NCI-H187 treated with DMSO at 0.1 percent for 48 hours (cell line): ENCODE measurements around the gene CTXN1.
"Not testable (repeated sequence)": the region's sequence is repeated elsewhere in the genome, so short reads cannot be mapped to it uniquely, and the experiment has no call there.

Experiments used
- DNase-seq: peaks from one replicate; lab custom pipeline; 2025; lab: John Stamatoyannopoulos, UW

The CTXN1 gene

DNA sequence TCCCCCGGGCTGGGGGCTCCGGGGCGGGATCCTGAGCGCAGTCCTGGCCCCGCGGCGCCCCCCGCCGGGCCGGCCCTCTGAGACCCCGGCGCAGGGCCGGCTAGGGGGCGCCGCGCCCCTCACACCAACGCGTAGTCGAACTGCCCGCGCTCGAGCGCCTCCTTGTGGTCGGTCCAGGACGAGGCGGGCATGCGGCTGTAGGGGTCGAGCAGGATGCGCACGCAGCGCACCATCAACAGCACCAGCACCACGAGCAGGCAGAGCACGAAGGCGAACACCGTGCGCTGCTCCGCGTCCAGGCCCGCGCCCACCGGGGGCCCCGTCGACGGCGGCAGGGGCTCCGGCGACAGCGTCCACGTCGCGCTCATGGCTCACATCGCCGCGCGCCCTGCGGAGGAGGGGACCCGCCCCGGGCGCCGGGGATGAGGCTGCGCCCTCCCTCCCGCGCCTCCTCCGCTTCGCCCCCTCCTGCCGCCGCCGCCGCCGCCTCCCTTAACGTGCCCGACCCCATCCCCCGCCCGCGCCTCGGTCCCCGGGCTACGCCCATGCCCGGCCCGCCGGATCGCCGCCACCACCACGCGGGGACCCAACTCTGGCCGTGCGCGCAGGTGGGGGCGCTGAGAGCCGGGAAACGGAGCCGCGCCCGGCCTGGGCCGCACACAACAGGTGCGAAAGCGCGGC is 624 bp downstream of the CTXN1 start:
- DNase-seq = no peak

- DNase-seq = no peak
Measured at GRCh38 chr19:7924651-7925170, 1.2 kb downstream of the CTXN1 start.

DNA sequence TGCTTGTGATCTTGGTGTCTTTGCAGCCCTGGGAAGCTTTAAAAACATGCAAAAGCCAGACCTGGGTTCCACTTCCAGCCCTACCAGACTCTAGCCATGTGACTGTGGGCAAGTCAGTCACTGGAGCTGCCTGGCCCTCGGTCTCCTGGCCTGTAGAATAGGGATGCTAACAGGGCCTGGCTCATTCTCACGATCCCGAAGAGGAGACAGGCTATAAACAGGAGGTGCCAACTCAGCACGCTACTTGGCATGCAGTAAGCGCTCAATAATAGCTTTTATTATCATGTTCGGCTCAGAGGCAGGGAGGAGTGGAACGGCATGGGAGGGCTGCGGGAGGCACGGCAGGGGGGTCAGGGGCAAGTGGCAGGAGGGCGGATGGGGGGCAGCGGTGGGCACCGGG is 1.7 kb downstream of the CTXN1 start:
- DNase-seq = no peak

GRCh38 chr19:7923295-7924191 is 2.4 kb downstream of the CTXN1 start:
- DNase-seq = no peak

GRCh38 chr19:7922836-7923195 is 3.1 kb downstream of the CTXN1 start:
- no peak for DNase-seq

GRCh38 chr19:7921967-7922835 is 3.7 kb downstream of the CTXN1 start:
- DNase-seq = no peak

- DNase-seq = no peak
Measured at GRCh38 chr19:7921302-7921966, 4.5 kb downstream of the CTXN1 start.

DNA sequence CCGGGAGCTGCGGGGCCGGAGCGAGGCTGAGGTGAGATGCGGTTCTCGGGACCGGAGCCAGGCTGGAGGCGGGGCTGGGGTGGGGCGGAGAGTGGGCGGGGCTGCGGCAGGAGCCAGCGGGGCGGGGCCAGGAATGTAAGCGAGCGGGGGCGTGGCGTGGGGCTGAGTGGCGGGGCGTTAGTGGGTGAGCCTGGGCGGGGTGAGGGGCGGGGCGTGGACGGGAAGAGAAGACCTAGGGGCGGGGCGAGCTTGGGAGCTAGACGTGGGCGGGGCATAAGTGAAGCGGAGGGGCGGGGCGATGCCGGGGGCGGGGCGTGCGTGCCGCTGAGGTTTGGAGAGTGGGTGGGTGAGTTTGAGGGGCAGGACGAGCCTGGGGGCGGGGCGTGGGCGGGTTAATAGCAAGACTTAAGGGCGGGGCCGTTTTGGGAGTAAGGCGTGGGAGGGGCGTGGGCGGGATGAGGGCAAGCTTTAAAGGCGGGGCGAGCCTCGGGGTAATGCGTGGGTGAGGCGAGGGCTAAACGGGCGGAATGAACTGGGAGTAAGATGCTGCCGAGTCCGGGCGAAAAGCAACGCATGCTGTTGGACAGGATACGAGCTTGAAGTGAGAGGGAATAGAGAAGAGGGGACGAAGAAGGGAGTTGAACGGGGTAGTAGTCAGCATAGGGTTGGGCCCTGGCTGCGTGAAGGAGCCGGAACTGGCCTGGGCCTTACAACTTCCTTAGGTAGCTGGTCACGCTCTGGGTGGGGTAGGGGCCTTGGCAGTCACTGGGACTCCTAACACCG is 5.2 kb downstream of the CTXN1 start:
- peak; percentile 66 for DNase-seq

DNA sequence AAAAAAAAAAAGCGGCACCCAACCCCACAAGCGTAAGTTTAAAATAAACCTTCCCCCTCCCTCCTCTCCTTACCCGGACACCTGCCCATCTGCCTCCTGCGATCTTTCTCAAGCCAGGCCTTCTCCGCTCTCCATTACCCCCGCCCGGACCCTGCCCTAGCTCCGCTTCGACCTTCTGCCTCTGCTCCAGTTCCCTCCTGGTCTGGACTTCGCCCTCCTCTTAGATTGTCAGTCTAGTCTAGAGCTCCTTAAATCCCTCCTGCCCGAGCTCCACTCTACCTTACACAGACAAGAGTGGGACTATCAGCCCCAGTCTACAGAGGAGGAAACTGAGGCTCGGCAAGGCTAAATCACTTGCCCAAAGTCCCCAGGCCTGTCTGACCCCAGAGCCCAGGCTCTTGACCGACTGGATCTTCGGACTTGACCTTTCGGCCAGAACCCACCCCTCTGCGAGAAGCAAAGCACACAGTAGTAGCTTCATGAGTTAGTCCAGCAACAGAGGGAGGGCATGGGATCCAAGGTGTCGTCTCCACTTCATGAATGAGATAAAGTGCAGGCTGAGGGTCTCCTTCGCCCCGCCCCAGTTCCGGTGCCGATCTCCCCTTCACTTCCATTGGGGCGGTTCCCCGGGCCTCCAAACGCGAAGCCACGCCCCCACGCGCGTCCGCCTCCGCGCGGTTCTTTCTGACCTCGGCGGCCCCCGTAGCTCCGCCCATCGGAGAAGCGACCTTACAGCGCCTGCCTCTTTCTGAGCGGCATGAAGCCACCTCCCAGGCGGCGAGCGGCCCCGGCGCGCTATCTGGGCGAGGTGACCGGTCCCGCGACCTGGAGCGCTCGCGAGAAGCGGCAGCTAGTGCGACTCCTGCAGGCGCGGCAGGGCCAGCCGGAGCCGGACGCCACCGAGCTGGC is 6.1 kb downstream of the CTXN1 start, which contains the start of gene SNAPC2:
Gene SNAPC2 (plus strand): TSS at position 729 of the 909 bp plus-strand sequence. CDS start 29 bp downstream, at position 758.
- peak; percentile 22 for DNase-seq

DNA sequence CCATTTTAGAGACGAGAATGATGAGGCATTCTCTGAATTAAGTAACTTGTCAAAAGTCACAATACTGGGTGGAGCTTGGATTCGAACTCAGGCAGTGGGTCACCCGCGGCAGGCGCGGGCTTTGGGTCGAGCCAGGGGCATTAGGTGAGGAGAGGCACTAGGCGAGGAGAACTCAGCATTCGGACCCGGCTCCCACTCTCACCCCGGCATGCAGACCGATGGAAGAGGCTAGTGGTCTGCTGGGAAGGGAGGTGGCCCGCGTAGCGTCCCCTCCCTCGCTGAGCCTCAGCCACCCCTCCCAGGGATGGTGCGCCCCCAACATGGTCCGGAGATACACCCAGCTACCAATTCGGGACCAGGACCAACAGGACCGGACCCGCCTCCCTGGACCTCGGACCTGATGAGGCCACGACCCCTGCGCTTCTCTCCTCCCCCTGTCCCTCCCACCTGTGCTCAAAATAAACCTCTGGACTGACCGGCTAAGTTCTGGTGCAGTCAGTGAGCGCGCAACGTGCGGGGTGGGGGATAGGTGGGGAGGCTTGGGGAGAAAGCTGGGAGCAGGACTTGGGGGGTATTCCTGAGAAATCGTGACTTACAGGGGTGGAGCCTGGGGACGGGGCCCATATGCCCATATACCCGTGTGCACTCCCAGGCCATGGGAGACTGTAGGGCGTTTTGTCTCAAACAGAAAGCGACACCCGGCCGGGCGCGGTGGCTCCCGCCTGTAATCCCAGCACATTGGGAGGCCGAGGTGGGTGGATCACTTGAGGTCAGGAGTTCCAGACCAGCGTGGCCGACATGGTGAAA is 7.1 kb downstream of the CTXN1 start:
- no peak for DNase-seq

DNA sequence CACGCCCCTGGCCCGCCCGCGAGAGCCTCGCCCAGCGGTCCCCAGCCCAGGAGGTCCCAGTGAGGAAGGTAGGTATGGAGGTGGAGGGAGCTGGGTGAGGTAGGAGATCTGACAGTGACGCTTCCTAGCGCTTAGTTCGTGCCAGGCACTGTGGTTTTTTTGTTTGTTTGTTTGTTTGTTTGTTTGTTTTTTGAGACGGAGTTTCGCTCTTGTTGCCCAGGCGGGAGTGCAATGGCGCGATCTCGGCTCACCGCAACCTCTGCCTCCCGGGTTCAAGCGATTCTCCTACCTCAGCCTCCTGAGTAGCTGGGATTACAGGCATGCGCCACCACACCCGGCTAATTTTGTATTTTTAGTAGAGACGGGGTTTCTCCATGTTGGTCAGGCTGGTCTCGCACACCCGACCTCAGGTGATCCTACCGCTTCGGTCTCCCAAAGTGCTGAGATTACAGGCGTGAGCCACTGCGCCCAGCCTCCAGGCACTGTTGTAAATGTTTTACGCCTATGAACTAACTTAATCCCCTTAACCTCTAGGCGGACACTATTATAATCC is 7.8 kb downstream of the CTXN1 start:
- not testable (repeated sequence) for DNase-seq

DNA sequence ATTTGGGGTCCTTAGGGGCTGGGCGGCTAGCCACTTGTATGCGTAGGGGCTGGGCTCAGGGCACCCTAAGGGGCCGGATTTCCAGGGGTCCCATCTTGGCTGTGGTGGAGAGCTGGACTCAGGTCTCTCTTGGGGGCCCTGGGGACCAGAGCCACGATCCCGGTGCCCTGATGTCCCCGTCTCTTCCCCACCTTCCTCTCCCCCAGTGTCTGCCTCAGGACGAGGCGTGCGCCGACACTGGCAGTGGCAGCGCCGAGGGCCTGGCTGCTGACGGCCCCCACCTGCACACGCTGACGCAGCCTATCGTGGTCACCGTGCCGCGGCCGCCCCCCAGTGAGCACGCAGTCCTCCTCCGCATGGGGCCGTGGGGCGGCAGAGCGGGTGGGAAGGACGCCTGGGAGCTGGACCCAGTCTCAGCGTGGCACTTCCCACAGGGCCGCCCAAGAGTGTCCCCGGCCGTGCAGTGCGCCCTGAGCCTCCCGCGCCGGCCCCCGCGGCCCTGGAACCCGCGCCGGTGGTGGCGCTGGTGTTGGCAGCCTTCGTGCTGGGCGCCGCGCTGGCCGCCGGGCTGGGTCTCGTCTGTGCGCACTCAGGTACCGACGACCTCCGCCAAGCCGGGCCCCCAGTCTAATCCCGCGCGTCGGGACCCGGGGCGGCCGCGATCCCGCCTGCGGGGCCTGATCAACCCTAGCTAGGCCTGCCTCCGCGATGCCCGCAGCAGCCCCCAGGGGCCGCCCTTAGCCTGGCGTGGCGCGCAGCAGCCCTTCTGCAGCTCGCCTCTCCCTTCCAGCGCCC is 8.5 kb downstream of the CTXN1 start:
- no peak for DNase-seq

- no peak for DNase-seq
Measured at GRCh38 chr19:7916955-7917266, 9.0 kb downstream of the CTXN1 start.

DNA sequence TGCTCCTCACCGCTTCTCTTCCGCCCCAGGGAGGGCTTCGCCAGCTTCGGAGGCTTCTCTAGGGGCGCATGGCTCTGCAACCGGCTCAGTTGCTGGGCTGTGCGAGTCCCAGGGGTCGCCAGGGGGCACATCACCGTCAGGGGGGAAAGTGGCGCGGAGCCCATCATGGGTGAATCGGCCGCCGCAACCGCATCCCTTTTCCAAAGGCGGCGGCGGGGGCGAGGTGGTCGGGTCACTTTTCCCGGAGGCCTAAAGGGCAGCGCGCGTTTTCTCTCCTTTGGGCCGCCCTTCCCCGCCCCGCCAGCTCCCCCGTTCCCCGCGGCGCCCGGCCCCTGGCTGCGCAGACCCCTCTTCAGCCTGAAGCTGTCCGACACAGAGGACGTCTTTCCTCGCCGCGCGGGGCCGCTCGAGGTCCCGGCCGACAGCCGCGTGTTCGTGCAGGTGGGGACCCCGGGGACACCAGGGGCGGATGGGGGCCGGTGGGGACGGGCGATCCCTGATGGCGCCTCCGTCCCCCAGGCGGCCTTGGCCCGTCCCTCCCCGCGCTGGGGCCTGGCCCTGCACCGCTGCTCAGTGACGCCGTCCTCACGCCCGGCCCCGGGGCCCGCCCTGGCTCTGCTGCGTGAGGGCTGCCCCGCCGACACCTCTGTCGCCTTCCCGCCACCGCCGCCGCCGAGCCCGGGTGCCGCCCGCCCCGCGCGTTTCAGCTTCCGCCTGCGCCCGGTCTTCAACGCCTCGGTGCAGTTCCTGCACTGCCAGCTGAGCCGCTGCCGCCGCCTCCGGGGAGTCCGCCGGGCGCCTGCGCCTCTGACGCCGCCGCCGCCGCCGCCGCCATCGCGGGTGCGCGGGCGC is 9.6 kb downstream of the CTXN1 start:
- no peak for DNase-seq

DNA sequence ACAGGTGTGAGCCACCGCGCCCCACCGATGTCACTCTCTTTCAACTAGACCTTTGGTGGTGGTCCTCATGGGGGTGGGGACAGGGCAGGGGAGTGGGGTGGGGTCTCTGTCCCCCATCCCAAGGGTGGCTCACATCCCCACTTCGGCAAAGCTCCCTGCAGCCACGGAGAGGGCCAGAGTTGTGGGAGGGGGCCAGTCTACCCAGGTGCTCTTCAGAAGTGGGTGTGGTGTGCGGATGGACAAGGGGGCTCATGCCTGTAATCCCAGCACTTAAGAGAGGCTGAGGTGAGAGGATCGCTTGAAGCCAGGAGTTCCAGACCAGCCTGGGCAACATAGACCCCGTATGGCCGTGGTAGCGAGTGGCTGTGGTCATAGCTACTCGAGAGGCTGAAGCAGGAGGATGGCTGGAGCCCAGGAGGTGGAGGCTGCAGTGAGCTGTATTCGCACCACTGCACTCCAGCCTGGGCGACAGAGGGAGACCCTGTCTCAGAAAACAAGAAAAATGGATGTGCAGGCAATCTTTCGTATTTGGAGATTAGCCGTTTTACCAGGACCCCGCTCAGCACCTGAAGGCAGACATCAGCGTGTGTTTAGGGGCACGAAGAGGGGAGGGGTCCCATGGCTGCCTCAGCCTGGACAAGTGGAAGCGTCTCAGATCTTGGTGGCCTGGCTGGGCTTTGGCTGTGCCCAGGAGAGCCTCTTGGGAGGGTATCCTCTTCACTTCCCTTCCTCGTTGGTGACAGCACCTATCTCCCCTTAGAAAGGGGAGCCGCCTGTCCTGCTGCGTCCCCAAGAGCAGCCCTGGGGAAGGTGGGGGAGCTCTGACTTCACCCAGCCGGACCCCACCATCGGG is 10.5 kb downstream of the CTXN1 start:
- DNase-seq = no peak

- no peak for DNase-seq
Measured at GRCh38 chr19:7914598-7915045, 11.3 kb downstream of the CTXN1 start, which contains the start of gene TGFBR3L. Gene TGFBR3L, plus strand, starts transcription at chr19:7914830.
